HG02943 (cell line): ENCODE data around the gene TJP3.
"Not testable (repeated sequence)": the region's sequence is repeated elsewhere in the genome, so short reads cannot be mapped to it uniquely, and the experiment has no call there.

ENCODE experiments used
- ATAC-seq: cut with Tn5 transposase; IDR thresholded peaks from one replicate; pipeline ENCODE4 v1.9.1; 2021; ENCODE audit warnings: mild to moderate bottlenecking, low read depth, moderate library complexity; ENCODE audit not compliant: unreplicated experiment

Gene TJP3

DNA sequence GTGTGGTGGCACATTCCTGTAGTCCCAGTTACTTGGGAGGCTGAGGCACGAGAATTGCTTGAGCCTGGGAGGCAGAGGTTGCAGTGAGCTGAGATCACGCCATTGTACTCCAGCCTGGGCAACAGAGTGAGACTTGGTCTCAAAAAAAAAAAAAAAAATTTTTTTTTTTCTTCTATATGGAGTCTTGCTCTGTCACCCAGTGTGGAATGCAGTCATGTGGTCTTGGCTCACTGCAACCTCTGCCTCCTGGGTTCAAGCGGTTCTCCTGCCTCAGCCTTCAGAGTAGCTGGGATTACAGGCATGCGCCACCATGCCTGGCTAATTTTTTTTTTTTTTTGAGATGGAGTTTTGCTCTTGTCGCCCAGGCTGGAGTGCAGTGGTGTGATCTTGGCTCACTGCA, 57.6 kb downstream of the TJP3 start:
- not testable (repeated sequence) for ATAC-seq

DNA sequence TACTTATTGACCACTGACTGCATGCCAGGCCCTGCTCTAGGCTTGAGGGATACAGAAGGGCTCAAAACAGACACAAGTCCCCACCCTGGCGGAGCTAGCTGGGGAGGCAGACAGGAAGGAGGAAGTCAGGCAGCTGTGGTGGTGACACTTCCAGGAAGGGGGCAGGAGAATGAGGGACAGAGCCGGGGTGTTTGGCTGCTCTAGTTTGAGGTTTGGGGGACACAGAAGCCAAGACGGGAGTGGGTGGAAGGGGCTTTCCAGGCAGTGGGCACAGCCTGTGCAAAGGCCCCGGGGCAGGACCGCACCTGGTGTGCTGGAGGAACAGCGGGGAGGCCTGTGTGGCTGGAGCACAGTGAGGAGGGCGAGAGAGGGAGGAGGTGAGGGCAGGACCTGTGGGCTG, 58.3 kb downstream of the TJP3 start:
- ATAC-seq: no peak

DNA sequence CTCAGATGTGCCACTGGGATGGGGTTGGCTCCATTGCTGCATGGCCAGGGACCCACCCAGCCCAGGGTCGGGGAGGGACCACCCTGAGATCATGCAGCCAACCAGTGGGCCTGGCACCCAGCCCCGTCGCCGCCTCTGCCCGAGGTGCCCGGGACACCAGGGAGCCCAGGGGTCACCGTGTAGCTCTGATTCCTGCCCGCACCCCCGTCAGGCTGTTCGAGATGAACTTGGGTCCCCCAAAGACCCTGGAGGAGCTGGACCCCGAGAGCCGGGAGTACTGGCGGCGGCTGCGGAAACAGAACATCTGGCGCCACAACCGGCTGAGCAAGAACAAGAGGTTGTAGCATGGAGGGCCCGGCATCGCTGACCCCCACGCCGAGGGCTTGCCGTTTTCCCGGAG, 58.9 kb downstream of the TJP3 start:
- no peak for ATAC-seq

DNA sequence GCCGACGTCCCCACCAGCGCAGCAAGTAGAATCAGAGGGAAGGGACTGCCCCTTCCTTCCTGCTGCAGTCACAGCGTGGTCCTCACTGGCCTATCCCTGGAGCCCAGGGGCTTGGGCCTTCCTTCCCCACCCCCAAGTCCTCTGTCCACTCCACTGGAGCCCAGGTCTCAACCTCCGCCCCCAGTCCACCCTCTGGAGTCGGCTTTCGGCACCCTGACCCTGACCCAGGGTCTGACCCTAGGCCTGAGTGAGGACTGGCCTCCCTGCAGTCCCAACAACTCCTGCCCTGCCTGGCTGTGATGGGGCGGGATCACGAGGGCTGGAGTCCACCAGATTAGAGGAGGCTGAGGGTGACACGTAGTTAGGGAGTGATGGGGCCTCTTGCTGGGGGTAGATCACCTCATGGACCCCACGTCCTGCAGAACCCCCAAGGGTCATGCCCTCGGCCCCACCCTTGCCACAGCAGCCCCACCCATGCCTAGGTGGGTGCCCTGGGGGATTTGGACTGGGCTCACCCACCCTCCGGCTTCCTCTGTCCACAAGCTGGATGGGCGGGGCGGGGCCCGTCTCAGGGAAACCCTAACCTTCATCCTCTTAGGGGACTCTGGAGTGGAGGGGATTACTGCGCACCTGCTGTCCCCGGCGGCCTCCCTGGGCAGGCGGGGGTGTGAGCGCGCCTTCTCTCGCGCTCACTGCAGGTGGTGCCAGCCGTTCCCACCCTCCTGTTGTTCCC, 60.0 kb downstream of the TJP3 start:
- no peak for ATAC-seq

DNA sequence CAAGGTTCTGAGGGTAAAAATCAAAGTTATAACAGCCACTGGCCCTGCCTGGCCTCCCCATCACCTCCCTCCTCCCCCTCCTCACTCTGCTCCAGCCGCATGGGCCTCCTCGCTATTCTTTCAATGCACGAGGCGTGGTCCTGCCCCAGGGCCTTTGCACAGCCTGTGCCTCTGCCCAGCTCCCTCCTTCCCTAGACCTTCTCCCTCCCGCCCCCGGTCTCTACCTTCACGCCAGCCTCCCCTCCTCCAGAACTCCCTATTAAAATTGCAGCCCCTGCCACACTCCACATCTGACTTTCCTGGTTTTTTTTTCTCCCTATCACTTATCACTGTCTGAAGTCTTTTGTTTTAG, 60.5 kb downstream of the TJP3 start:
- no peak for ATAC-seq

DNA sequence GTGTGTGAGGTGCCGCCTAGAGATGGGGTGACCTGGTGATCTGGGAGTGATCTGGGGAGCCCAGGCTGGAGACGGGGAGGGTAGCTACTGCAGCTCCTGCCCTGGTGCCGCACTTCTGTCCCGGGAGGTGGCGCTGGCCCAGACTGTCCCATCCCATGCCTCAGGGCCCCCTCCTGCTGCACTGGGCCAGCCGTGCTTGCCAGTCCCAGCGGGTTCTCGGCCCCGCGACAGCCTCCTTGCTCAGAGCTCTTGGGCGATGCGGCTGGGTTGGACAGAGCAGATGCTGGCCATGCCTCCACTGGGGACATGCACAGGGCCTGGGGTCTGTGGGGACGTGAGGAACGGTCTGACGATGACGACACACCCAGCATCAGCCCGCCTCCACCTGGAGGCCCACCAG, 61.3 kb downstream of the TJP3 start:
- ATAC-seq: no peak

DNA sequence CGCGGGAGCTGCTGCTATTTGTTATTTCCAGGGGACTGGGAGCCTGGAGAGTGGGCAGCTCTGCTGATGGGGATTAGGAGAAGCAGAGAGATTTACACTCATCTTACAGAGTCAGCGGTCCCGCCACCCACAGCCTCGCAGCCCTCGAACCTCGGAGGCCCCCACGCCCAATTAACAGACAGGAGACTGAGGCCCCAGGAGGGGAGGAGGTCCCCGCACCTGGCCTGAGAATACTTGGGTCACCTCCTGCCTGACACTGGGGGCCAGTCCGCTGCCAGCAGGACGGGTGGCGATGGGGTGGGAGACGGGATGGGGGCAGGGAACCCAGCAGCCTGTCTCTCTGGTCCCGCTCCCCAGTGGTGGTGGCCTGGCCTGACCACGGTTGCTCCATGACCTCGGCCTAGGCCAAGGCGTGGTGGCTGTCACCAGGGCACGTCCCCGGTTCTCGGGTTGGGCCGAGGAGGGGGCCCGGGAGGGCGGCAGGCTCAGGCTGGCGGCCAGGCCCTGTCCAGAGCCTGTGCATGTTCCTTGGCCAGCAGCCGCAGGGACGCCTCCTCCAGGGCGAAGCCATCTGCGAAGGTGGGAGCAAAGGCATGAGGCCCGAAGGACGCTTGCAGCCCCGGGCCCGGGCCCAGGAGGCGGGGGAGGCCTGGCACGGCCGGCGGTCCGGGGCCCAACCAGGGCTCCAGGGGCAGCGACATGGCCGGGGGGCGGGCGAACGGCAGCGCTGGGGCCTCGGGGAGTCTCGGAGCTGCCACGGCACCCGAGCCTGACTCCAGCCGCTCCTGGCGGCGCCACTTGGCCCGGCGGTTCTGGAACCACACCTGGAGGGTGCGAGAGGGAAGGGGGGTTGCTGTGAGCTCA, 62.2 kb downstream of the TJP3 start:
- ATAC-seq: no peak

DNA sequence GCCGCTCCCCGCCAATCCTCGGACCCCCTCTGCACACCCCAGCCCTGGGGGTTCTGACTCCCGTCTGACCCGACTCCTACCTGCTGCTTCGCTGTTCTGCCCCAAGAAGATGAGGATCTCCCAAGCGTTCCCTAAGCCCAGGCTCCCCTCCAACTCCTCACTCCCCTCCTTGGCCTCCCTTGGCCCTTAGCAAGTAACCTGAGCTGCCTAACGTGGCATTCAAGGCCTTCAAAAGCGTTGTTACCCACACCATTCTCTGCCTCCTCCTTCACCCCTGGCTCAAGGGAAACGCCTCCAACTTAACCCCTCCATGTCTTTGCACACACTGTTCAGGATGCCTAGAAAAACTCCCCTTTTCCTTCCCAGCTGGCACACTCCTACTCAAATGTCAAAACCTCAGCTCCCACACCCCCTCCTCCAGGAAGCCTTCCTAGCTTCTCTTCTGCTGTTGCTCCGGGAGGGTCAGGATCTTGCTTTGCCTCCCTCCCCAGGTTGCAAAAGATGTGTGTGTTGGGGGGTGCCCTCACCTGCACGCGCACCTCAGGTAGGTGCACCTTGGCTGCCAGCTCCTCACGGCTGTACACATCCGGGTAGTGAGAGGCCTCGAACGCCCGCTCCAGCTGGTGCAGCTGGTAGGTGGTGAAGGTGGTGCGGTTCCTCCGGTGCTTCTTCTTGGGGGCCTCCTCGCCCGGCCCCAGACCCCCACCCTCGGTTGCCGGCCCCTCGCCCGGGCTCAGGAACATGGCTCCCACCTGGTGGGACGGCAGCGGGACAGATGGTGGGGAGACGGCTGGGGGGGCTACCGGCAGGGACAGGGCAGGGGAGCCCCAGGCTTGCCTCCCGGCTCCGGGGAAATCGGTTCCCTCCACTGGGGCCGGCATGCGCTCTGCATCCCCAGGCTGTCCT, 63.1 kb downstream of the TJP3 start:
- ATAC-seq: no peak

DNA sequence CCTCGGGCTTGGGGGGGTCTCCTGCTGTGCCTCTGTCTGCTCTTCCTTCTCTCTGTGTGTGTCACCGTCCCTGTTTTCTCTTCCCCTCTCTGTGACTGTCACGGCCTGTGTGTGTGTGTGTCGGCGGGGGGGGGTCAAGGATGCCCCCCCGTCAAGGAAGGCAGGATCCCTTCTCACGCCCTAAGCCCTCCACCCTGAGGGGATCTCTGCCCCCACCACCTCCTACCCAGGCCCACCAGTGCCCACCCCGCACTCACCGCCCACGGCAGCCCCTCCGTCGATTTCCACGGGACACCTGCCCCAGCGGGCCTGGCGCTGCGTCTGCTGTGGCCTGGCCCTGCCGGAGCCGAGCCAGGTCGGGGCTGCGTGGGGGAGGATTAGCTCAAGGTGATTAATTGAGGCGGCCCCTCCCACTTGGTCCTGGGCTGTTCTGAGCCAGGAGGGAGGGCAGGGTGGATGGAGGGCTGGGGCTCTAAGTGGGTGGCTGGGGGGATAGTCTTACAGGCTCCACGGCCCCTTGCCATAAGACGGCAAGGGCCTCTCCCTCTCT, 63.8 kb downstream of the TJP3 start, which contains the start of gene RAX2:
Gene RAX2, minus strand, starts transcription at position 323 of the 550 bp plus-strand sequence. CDS start 486 bp downstream, outside the sequence.
- no peak for ATAC-seq

DNA sequence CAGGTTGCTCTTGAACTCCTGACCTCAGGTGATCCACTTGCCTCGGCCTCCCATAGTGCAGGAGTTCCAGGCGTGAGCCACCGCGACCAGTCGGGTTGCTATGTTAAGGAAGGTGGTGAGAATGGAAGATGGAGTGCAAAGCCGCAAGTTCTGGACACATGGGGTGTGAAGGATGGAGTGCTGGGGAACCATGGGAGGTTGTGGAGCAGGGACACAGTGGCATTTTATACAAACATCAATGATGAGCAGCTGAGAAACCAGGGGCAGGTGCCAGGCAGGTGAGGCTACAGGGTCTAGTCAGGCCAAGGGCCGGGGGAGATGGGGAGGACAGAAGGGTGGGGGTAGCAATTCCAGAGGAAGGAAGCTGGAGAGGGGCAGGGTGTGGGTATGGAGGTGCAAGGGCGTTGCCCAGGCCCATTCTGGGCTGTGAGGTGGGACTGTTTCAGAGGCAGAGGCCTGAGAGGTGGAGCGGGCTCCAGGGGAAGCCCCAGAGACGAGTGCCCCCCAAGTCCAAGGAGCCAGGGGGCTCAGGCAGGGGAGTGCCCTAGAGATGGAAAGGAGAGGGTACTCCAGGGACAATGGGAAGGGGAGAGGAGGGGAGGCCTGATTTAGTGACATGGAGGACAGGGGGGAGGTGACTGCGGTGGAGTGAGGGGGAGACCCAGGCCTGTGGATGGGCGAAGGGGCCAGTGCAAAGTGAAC, 65.8 kb downstream of the TJP3 start:
- ATAC-seq: no peak

DNA sequence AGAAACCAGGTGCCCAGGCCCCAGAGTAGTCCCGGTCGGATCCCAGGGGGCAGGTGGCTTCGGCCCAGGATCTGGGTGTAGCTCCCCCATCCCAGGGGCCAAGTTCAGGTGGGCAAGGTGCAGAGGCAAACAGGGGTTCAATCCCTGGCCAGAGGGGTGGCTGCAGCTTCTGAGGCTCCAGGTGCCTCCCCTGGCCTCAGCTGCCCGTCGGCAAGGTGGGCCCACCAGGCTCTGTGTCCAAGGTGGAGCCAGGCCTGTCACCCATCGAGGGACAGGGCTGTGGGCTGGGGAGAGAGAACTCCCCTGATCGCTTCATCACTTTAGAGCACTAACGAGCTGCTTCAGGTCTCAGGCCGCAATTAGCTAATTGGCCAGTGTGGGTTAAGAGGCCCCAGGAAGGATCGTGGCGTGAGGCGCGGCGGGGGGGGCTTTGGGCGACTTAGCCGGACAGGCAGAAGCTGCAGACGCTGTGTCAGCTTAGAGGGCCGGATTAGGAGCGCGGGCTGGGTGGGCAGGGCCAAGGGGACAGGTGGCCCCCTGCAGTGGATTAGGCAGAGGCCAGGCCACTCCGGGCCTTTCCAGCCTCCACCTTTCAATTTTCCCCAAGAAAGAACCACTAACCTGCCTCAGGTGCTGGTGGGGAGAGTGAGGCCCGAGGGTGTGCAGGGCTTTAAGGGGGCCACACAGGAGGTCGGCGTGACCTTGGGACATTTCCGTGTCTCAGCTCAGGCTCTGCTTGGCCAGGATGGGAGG, 66.6 kb downstream of the TJP3 start:
- no peak for ATAC-seq

DNA sequence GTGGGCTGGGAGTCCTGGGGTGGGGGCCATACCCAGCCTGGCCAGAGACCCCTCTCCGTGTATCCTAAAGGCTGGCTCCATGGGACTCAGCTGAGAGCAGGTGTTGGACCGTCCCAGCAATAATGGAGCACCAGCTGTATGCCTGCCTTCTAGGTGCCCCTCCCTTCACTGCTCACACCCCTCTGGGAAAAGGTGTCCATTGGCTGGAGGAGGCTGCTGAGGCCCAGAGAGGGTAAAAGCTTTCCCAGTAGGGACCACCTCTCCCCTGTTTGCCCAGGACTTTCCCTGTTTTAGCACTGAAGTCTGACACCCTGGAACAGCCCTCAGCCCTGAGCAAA, 67.2 kb downstream of the TJP3 start:
- no peak for ATAC-seq

DNA sequence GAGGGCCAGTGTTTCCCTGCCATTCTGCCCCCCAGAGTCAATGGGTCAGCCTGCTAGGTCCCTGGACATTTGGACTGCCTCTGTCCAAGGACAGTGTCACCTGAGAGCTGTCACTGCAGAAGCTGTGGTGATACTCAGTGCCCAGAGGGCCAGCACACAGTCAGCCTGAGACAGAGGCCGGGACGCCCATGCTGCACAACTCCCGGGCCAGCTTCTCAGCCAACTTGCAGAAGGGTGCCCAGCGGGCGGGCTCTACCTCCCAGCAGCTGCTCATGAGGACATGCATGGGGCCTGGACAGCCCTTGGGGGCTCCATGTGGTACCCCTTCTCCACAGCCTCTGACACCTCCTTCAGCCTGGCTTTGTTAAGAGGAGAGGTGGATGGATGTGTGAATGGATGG, 67.6 kb downstream of the TJP3 start:
- ATAC-seq: no peak

DNA sequence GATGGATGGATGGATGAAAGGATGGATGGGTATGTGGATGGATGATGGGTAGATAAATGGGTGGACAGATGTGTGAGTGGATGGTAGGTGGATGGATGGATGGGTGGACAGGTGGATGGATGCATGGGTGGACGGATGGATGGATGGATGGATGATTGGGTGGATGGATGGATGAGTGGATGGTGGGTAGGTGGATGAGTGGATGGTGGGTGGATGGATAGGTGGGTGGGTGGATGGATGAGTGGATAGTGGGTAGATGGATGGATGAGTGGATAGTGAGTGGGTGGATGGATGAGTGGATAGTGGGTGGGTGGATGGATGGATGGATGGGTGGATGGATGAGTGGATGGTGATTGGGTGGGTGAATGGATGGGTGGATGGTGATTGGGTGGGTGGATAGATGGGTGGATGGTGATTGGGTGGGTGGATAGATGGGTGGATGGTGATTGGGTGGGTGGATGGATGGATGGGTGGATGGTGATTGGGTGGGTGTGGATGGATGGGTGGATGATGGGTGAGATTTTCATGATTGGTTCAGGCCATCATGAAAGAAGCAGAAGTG, 68.4 kb downstream of the TJP3 start:
- no peak for ATAC-seq

DNA sequence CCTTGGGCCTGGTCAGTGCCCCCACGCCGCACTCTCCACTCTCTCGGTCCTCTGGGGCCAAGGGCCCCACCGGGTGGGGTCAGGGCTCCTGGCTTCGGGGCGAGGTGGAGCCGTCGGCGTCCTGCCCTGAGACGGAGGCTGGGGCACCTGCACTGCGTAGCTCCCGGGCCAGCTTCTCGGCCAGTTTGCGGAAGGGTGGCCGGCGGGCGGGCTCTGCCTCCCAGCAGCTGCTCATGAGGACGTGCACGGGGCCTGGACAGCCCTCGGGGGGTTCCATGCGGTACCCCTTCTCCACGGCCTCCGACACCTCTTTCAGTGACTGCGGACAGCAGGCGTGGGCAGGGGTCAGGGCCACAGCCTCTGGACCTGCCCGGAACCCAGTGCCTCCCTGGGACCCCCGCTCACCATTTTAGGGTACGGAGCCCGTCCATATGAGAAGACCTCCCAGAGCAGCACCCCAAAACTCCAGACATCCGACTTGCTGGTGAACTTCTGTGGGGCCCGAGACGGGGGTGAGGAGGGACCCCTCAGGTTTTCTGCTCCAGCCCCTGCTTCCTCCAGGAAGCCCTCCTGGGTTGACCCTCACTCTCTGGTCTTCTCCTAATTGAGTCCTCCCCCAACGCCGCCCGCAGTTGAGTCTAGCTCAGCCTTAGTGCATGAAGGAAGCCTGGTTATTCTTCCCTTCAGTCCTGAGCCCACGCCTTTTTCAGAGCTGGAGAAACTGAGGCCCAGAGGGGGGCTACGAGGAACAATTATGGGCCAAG, 70.1 kb downstream of the TJP3 start:
- no peak for ATAC-seq

DNA sequence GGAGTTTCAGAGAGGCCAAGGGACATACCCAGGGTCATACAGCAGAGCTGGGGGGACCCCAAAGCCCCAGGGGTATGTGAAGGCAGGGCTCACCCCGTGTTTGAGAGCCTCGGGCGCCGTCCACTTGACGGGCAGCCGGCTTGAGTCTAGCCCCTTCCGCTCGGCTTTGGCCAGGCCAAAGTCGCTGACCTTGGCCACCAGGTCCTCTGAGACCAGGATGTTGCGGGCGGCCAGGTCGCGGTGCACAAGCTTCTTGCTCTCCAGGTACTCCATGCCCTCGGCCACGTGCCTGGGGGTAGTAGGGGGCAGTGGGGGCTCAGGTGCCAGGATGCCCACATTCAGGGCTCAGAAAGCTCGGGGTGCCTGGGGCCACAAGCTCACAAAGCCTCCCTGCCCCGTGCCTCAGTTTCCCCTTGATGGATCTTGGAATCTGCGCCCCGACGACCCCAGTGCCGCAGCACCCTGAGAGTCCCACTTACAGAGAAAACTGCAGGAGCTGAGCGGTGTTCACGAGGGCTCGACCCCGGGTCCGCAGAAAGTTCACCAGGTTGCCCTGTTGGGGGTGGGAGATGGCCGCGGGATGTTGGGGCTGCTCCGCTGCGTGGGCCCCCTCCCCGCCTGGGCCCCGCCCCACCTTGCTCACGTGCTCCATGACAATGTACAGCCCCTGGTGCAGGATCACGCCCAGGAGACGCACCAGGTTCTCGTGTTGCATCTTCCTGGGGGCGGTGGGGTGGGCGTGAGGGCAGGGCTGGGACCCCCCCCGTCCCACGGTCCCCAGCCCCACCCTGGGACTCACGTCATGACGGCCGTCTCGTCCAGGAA, 70.9 kb downstream of the TJP3 start:
- ATAC-seq: no peak

DNA sequence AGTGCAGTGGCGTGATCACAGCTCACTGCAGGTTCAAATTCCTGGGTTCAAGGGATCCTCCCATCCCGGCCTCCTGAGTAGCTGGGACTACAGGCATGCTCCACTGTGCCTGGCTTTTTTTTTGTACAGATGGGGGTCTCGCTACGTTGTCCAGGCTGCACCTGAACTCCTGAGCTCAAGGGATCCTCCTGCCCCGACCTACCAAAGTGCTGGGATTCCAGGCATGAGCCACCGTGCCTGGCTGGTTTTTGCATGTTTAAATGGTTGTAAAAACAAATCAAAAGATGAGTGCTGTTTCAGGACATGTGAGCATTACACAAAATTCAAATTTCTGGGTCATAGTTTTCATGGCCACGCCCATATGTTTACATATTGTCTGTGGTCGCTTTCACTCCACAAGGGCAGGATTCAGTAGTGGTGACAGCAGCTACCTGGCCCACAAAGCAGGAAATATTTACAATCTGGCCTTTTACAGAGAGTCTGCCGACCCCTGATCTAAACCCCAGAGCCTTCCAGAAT, 72.7 kb downstream of the TJP3 start:
- no peak for ATAC-seq
